Measurements from ENCODE around the gene PDCD11.

DNA sequence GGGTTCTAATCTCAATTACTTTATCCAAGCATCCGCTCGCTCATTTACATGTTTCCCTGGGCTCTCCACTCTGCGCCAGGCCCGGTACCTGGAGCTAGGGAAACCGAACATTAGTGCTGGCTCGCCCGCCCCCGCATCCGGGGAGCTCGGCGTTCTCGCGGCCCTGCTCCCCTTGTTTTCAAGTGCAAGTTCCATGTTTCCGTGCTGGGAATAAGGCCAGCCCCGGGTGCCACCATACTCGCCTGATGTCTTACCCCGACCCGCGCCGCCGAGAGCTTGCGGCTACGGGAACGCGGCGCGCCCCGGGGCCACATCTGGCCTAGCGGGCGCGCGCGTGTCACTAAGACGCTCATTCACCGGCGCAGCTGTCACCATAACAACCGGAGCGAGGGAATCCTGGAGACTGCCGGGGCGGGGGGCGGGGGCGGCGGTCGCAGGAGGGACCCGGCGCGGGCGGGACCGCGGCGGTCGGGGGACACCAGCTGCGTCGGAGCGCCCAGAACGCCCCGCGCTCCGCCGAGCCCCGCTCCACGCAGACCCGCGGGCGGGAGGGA lies 97.0 kb downstream of the PDCD11 start, which contains the start of gene NEURL1:
- TF ChIP-seq, protein P1, sequence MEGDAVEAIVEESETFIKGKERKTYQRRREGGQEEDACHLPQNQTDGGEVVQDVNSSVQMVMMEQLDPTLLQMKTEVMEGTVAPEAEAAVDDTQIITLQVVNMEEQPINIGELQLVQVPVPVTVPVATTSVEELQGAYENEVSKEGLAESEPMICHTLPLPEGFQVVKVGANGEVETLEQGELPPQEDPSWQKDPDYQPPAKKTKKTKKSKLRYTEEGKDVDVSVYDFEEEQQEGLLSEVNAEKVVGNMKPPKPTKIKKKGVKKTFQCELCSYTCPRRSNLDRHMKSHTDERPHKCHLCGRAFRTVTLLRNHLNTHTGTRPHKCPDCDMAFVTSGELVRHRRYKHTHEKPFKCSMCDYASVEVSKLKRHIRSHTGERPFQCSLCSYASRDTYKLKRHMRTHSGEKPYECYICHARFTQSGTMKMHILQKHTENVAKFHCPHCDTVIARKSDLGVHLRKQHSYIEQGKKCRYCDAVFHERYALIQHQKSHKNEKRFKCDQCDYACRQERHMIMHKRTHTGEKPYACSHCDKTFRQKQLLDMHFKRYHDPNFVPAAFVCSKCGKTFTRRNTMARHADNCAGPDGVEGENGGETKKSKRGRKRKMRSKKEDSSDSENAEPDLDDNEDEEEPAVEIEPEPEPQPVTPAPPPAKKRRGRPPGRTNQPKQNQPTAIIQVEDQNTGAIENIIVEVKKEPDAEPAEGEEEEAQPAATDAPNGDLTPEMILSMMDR (IDR thresholded peaks at IDR 0.05): no peak
- TF ChIP-seq POLR2A (IDR thresholded peaks at IDR 0.05): no peak

Measured in uterus (tissue), 2 donors.